GM12801 (cell line): ENCODE data around the gene DDX60.

ENCODE experiments used
- TF ChIP-seq, protein P1 (sequence below): IDR thresholded peaks from one replicate; pipeline ENCODE4 v1.5.1; 2011; ENCODE audit warnings: control low read depth; ENCODE audit not compliant: insufficient read length; ENCODE audit errors: extremely low read depth

DDX60 gene

DNA sequence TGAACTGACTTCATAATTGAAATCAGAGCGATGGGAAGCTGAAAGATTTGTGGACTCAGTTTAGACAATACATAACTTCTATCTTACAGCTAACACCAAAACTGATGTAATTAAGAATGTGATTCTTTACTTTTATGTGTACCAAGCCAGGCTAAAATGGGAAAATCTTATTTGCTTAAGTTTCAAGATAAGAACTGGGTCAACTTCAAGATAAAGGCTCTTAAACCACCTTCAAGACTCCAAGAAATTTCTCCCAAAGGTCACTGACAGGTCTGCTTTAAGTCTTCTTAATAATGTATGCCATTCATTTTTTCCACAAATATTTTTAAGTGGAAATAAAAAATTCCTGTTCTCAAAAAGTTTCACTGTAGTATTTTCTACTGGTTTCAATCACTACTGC is 55.5 kb downstream of the DDX60 start:
- TF ChIP-seq, protein P1, sequence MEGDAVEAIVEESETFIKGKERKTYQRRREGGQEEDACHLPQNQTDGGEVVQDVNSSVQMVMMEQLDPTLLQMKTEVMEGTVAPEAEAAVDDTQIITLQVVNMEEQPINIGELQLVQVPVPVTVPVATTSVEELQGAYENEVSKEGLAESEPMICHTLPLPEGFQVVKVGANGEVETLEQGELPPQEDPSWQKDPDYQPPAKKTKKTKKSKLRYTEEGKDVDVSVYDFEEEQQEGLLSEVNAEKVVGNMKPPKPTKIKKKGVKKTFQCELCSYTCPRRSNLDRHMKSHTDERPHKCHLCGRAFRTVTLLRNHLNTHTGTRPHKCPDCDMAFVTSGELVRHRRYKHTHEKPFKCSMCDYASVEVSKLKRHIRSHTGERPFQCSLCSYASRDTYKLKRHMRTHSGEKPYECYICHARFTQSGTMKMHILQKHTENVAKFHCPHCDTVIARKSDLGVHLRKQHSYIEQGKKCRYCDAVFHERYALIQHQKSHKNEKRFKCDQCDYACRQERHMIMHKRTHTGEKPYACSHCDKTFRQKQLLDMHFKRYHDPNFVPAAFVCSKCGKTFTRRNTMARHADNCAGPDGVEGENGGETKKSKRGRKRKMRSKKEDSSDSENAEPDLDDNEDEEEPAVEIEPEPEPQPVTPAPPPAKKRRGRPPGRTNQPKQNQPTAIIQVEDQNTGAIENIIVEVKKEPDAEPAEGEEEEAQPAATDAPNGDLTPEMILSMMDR = no peak

DNA sequence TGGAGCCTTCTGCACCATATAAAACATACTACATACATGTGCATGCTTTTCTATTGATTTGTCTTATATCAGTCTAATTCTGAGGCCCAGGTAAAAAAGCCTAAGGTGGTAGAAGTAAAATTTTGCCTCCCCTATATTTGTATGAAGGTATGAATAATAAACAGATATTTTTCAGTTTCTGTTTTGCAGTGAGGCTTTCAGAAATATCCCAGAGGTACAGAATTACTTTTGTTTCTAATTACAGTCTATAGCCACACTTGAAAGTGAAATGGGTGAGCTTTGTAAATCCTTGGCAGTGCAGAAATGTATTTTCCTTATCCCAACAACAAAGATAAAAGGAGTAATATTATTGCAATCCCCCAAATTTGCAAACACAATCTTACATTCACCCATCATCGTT is 59.5 kb downstream of the DDX60 start:
- TF ChIP-seq, protein P1 = no peak

DNA sequence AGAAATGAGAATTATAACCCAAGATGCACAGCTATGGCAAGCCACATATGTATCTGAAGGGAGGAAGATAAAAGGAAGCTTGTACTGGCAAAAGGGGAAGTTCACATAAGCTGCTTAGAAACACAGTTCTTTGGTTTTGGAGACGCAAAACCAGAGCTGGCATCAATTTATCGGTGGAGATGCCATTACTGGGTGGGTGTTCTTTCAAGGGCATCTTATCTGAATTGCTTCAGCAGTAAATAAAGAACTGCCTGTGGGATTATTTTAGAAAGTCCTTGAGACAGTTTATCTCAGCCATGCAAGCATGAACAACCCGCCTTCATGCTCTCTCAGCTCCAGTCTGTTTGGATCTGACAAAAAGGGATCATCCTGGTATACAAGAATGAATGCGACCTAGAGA is 60.8 kb downstream of the DDX60 start:
- TF ChIP-seq, protein P1 = no peak

DNA sequence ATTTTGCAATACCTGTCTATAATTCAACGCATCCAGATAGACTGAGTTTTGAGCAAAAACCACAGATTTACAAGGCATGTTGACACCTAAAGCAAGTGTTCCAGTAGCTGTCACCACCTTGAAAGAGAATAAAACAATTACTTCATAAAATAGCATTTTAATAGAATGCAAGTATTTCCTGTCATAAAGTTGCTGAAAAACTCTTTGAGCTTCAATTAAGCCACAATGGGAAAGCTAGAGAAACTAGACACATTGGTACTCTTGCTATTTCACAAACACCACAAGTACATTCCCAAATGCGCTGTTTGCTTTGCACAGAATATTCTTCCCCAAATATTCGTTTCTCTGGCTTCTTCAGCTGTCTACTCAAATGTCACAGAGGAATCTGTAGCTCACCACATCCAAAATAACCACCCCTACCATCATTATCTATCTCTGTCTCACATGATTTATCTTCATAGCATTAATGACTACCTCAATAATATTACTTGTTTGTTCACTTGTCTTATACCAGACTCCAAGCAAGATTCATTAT is 70.3 kb downstream of the DDX60 start:
- TF ChIP-seq, protein P1 = no peak

DNA sequence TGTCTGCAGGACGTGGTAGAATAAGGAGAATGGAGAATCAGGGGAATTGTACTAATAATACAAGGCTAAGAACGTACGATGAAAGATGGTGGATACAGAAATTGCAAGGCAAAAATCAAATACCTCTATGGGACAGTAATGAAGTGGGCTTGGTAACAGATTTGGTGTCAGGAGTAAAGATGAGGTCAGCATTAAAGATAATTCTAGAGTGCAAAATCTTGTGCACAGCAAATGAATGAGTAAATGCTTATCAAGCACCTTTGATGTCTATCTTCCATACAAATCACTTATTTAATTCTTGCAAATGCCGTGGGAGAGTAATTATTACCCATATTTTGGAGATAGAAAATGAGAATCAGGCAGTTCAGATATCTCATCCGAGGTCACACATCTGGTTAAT is 70.9 kb downstream of the DDX60 start:
- TF ChIP-seq, protein P1 = no peak

DNA sequence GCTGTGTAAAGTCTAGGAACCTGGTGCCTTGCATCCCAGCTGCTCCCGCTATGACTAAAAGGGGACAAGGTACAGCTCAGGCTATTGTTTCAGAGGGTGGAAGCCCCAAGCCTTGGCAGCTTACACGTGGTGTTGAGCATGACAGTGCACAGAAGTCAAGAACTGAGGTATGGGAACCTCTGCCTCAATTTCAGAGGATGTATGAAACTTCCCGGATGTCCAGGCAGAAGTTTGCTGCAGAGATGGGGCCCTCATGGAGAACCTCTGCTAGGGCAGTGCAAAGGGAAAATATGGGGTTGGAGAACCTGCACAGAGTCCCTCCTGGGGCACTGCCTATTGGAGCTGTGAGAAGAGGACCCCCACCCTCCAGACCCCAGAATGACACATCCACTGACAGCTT is 76.6 kb downstream of the DDX60 start:
- TF ChIP-seq, protein P1 = no peak

DNA sequence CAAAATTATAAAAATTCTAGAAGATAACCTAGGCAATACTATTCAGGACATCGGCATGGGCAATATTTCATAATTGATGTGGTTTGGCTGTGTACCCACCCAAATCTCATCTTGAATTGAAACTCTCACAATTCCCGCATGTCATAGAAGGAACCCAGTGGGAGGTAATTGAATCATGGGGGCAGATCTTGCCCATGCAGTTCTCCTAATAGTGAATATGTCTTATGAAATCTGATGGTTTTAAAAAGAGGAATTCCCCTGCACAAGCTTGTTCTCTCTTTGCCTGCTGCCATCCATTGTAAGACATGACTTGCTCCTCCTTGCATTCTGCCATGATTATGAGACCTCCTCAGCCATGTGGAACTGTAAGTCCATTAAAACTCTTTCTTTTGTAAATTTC is 77.7 kb downstream of the DDX60 start:
- TF ChIP-seq, protein P1 = no peak

DNA sequence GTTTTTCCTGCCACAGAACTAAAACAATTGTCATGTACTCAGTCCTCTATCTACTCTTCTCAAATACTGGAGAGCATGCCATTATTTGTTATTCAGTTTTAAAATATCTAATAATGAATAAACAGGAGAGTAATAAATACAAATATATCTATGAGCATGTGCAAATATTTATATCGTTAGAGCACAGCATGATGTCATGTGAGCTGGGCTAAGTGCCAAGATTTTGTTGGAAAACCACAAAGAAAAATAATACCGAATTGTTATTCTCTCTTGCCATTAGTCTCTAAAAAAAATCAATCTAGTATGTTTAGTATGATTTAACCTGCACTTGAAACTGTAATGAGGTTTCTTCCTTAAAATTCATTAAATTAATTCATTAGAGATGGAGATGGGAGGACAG is 97.3 kb downstream of the DDX60 start:
- TF ChIP-seq, protein P1 = no peak
